Ascending aorta (tissue), 2 donors: ENCODE measurements around the gene TRIM46. TPM values are rescaled to one million over a fixed set of nuclear protein-coding genes. Genes with fewer than 3 reads are reported as not detected.

Experiments
- DNase-seq, 2 donors: peaks; one replicate each; pipeline ENCODE4 v3.0.0-alpha.2; 2019; ENCODE audit warnings: low spot score in 2 of 2
- H3K27ac ChIP-seq, 2 donors: fragments of 200-600 bp; sonication (generic); one replicate each; pipeline ENCODE4 v1.5.1; 2016 to 2017; ENCODE audit warnings: mild to moderate bottlenecking in 1 of 2
- H3K27me3 ChIP-seq: fragments of 200-600 bp; sonication (generic); one replicate; pipeline ENCODE4 v1.5.1; 2017
- H3K36me3 ChIP-seq, 2 donors: fragments of 200-600 bp; sonication (generic); one replicate each; pipeline ENCODE4 v1.5.1; 2016
- H3K4me1 ChIP-seq, 2 donors: fragments of 200-600 bp; sonication (generic); one replicate each; pipeline ENCODE4 v1.5.1; 2016 to 2017; ENCODE audit warnings: mild to moderate bottlenecking in 1 of 2
- H3K4me3 ChIP-seq, 2 donors: fragments of 200-600 bp; sonication (generic); one replicate each; pipeline ENCODE4 v1.5.1; 2016 to 2017; ENCODE audit warnings: mild to moderate bottlenecking in 1 of 2
- H3K9me3 ChIP-seq, 2 donors: fragments of 200-600 bp; sonication (generic); one replicate each; pipeline ENCODE4 v1.5.1; 2016
- intact Hi-C: fragments of 100-400 bp; cut with DNase I; formaldehyde crosslinking; loops from one replicate; pipeline ENCODE4 v1.15.1; 2023
- total RNA-seq: library from RNA; depleted of rRNA; stranded (reverse); fragments of >200 nt; gene quantifications from one replicate; pipeline ENCODE4 v1.1.0, GENCODE V29; 2016
- TF ChIP-seq, protein P1 (sequence below), 3 experiments: fragments of 200-600 bp in 2 of 3; fragments of 450-650 bp in 1 of 3; sonication (generic) in 2 of 3; IDR thresholded peaks; one replicate each; pipeline ENCODE4 v1.5.1; 2016 to 2019; ENCODE audit warnings: antibody characterized with exemption in 3 of 3, mild to moderate bottlenecking in 1 of 3, moderate library complexity in 1 of 3

The TRIM46 gene
- total RNA-seq, 1 donor from 2014 or later: not detected

DNA sequence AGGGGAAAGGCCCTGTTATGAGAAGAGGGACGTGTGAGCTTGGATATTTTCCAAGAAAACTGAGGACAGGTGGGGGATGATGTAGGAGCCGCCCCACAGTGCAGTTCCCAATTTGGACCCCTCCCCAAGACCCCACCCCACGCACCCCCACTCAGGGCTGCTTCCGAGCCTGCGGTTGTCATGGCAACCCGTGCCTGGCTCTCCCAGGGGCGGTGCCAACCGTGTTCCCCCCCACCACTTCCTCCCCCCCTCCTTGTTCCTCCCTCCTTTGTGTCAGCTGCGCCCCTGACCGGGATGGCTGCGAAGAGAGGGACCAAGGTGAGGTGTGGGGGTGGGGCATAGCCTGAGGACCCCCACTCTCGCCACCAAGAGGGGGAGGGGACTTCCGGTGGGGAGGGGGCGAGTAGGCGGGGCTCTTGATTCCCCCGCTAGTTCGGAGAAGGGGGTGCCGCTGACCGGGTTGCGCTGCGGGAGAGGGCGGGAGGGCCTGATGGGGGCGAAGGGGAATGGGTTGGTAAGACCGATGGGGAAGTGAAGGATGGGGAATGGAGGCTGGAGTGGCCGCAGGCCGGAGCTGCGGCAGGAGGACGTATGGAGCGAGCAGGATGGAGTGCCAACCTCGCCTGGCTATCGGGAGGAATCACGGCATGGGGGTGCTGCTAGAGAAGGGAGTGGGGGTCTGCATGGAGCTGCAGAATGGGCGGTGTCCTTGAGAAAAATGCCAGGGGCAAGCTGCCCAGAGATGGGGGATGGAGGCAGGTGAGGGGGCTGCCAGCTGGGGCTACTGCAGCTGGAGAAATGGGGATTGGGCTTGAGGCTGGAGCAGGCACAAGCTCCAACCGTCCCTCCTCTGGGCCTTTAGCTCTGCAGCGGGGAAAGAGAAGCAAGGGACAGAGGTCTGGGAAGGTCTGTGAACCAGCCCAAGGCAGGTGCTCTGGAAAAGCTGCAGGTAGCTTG, 953 bp downstream of the TRIM46 start:
- peaks cover 10 to 15% of the 10 kb centered on the region in 2 donors for H3K4me1 ChIP-seq
- peaks cover 2 to 16% of the 10 kb centered on the region in 2 donors for H3K36me3 ChIP-seq
- TF ChIP-seq, protein P1, sequence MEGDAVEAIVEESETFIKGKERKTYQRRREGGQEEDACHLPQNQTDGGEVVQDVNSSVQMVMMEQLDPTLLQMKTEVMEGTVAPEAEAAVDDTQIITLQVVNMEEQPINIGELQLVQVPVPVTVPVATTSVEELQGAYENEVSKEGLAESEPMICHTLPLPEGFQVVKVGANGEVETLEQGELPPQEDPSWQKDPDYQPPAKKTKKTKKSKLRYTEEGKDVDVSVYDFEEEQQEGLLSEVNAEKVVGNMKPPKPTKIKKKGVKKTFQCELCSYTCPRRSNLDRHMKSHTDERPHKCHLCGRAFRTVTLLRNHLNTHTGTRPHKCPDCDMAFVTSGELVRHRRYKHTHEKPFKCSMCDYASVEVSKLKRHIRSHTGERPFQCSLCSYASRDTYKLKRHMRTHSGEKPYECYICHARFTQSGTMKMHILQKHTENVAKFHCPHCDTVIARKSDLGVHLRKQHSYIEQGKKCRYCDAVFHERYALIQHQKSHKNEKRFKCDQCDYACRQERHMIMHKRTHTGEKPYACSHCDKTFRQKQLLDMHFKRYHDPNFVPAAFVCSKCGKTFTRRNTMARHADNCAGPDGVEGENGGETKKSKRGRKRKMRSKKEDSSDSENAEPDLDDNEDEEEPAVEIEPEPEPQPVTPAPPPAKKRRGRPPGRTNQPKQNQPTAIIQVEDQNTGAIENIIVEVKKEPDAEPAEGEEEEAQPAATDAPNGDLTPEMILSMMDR (IDR thresholded peaks at IDR 0.05): no peak
- H3K27ac ChIP-seq: peak overlapping the region in 1 of 2 donors; percentile 93
- H3K27me3 ChIP-seq: no peaks in the 10 kb centered on the region
- intact Hi-C loops: loop anchor here (5.0 kb wide), 1 partner anchor 47 kb away; the partner anchor contains the start of gene EFNA1
- no peaks in the 10 kb centered on the region for H3K9me3 ChIP-seq
- peak overlapping the region; percentile 76 to 84 for H3K4me3 ChIP-seq
- DNase-seq: peak in 1 of 2 donors; percentile 72

DNA sequence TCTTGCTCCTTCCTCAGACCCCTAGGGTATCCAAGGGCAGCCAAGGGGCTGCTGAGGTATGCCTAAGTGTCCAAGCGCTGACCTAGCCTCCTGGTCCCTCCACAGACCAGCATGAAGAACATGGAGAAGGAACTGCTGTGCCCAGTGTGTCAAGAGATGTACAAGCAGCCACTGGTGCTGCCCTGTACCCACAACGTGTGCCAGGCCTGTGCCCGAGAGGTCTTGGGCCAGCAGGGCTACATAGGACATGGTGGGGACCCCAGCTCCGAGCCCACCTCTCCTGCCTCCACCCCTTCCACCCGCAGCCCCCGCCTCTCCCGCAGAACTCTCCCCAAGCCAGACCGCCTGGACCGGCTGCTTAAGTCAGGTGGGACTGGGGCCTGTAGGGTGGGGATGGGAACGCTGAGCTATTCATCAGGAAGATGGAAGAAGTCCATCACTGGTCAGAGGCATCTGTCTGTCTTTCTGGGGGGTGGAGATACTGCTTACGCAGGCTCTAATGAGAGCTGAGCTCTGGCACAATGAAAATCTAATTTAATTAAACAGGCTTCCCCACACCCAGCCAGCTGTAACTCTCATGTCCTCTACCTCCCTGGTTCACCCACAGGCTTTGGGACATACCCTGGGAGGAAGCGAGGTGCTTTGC, 1.8 kb downstream of the TRIM46 start:
- intact Hi-C loops: no loop called here
- H3K4me3 ChIP-seq: no peak overlapping the region
- H3K9me3 ChIP-seq: no peaks in the 10 kb centered on the region
- peaks cover 10 to 15% of the 10 kb centered on the region in 2 donors for H3K4me1 ChIP-seq
- TF ChIP-seq, protein P1 (IDR thresholded peaks at IDR 0.05): no peak
- H3K27ac ChIP-seq: no peak overlapping the region
- H3K27me3 ChIP-seq: no peaks in the 10 kb centered on the region
- peaks cover 0 to 13% of the 10 kb centered on the region in 2 donors for H3K36me3 ChIP-seq
- no peak for DNase-seq

DNA sequence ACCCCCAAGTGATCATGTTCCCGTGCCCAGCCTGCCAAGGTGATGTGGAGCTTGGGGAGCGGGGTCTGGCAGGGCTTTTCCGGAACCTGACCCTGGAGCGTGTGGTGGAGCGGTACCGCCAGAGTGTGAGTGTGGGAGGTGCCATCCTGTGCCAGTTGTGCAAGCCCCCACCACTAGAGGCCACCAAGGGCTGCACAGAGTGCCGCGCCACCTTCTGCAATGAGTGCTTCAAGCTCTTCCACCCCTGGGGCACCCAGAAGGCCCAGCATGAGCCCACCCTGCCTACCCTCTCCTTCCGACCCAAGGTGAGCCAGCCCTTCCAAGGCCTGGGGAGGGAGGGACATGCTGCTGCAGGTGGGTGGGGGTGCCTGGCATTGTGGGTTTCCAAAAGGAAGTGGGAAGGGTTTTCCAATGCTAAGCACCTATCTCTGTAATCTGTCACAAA, 2.3 kb downstream of the TRIM46 start:
- Histone ChIP-seq H3K4me1 (peaks cover 10 to 15% of the 10 kb centered on the region in 2 donors), H3K4me3 (no peak overlapping the region), H3K27ac (no peak overlapping the region), H3K27me3 (no peaks in the 10 kb centered on the region), H3K36me3 (peaks cover 0 to 8% of the 10 kb centered on the region in 2 donors), H3K9me3 (no peaks in the 10 kb centered on the region)
- TF ChIP-seq, protein P1 (IDR thresholded peaks at IDR 0.05): no peak
- intact Hi-C loops: loop anchor here (1.0 kb wide), 1 partner anchor 17 kb away; no protein-coding TSS in a partner anchor
- DNase-seq: no peak

DNA sequence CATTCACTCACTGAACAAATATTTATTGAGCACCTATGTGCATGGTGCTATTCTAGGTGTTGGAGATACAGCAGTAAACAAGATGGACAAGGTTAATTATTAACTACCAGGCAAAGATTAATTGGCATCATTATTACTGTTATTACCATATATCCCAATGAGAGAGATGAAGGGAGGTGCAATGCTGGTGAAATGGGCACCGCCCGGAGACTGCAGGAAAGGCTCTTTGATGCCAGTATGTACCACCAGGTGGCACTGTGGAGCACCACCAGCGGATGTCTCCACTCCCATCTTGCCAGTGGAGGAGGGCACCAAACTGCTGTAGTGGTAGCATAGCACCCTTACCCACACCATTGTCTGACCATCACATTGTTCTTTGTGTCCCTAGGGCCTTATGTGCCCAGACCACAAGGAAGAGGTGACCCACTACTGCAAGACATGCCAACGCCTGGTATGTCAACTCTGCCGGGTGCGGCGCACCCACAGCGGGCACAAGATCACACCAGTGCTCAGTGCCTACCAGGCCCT, 3.0 kb downstream of the TRIM46 start:
- H3K9me3 ChIP-seq: no peaks in the 10 kb centered on the region
- peaks cover 0 to 8% of the 10 kb centered on the region in 2 donors for H3K36me3 ChIP-seq
- H3K4me3 ChIP-seq: no peak overlapping the region
- H3K4me1 ChIP-seq: peaks cover 10 to 15% of the 10 kb centered on the region in 2 donors
- H3K27me3 ChIP-seq: no peaks in the 10 kb centered on the region
- TF ChIP-seq, protein P1 (IDR thresholded peaks at IDR 0.05): peak; percentile 85 to 91 (median 89)
- intact Hi-C loops: loop anchor here (1.0 kb wide), 1 partner anchor 17 kb away; no protein-coding TSS in a partner anchor
- peak; percentile 18 to 90 for DNase-seq
- no peak overlapping the region for H3K27ac ChIP-seq

DNA sequence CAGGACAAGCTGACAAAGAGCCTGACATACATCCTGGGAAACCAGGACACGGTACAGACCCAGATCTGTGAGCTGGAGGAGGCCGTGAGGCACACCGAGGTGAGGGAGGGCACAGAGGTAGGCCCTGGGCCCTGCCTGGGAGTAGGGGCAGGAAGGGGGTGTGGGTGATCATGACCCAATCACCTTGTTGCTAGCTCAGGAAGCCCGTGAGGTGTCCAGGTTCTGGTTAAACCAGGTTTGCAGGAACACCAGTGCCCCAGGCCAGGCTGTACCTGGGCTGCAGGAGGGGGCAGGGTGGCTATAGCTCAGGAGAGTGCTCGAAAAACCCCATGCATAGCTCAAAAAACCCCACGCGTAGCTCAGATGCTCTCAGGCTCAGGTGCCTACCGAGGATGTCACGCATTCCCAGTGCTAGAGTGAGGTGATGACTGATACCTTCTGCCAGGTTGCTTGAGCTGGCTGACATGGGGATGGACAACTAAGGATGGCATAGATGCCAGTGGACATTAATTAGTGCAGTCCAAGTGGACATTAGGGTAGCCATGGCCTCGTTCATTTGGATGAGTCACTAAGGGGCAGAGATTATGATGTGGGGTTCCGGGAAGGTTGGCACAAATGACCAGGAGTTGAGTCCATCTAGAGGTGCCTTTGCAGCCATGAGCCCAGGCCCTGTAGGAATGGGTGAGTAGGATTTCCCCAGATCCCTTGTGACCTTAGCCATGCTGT, 3.7 kb downstream of the TRIM46 start:
- Histone ChIP-seq H3K27me3 (no peaks in the 10 kb centered on the region), H3K4me1 (peaks cover 6 to 15% of the 10 kb centered on the region in 2 donors), H3K4me3 (no peak overlapping the region), H3K27ac (no peak overlapping the region), H3K36me3 (peaks cover 0 to 8% of the 10 kb centered on the region in 2 donors), H3K9me3 (no peaks in the 10 kb centered on the region)
- intact Hi-C loops: no loop called here
- TF ChIP-seq, protein P1 (IDR thresholded peaks at IDR 0.05): no peak
- DNase-seq: peak; percentile 5 to 41
